ENCODE results near the gene PSMD1. TPM values are rescaled to one million over a fixed set of nuclear protein-coding genes. Genes with fewer than 3 reads are reported as not detected.

PSMD1 gene
- total RNA-seq, 4 donors from 2014 or later: 47.3 to 55.2 (median 52.3) TPM

GRCh38 chr2:231053846-231054245 lies 2.8 kb upstream of the PSMD1 start:
- TF ChIP-seq EP300 (IDR thresholded peaks at IDR 0.05) (no peak), CTCF (IDR thresholded peaks at IDR 0.05) (no peak), POLR2A (IDR thresholded peaks at IDR 0.05; ENCODE audit: low read depth) (no peak), POLR2AphosphoS5 (IDR thresholded peaks at IDR 0.05) (no peak)
- DNase-seq (ENCODE audit: extremely low spot score): no peak
- no peak overlapping the region for H3K4me3 ChIP-seq
- peaks cover 0 to 6% (median 0%) of the 10 kb centered on the region in 4 donors for H3K27me3 ChIP-seq
- H3K27ac ChIP-seq (replicated peaks in 1 of 4): no peak overlapping the region
- 72% methylated on average over 6 of the region's 6 CpGs for WGBS
- peaks cover 13 to 34% (median 28%) of the 10 kb centered on the region in 4 donors for H3K4me1 ChIP-seq
- no peaks in the 10 kb centered on the region for H3K36me3 ChIP-seq
- no peaks in the 10 kb centered on the region for H3K9me3 ChIP-seq
- intact Hi-C loops (cut with DNase I): no loop called here

- Histone ChIP-seq H3K27me3 (no peaks in the 10 kb centered on the region), H3K4me3 (peak overlapping the region; percentile 74 to 100 (median 90)), H3K27ac (replicated peaks in 1 of 4) (peak overlapping the region in 3 of 4 donors; percentile 87 to 91 (median 91)), H3K36me3 (peaks cover under 1 to 15% (median 9%) of the 10 kb centered on the region in 4 donors), H3K9me3 (no peaks in the 10 kb centered on the region), H3K4me1 (peaks cover 21 to 43% (median 38%) of the 10 kb centered on the region in 4 donors)
- intact Hi-C loops (cut with DNase I): no loop called here
- no peak for DNase-seq (ENCODE audit: extremely low spot score)
- TF ChIP-seq CTCF (IDR thresholded peaks at IDR 0.05) (no peak), POLR2AphosphoS5 (IDR thresholded peaks at IDR 0.05) (no peak), POLR2A (IDR thresholded peaks at IDR 0.05; ENCODE audit: low read depth) (no peak), EP300 (IDR thresholded peaks at IDR 0.05) (no peak)
- 6% methylated on average over 10 of the region's 10 CpGs for WGBS
Observed at GRCh38 chr2:231057590-231057989, 923 bp downstream of the PSMD1 start.

GRCh38 chr2:231058761-231059550 lies 2.3 kb downstream of the PSMD1 start:
- Histone ChIP-seq H3K4me3 (no peak overlapping the region), H3K36me3 (peaks cover 9 to 29% (median 19%) of the 10 kb centered on the region in 4 donors), H3K4me1 (peaks cover 21 to 38% (median 33%) of the 10 kb centered on the region in 4 donors), H3K27me3 (no peaks in the 10 kb centered on the region), H3K27ac (replicated peaks in 1 of 4) (no peak overlapping the region), H3K9me3 (no peaks in the 10 kb centered on the region)
- TF ChIP-seq EP300 (IDR thresholded peaks at IDR 0.05): no peak
- no peak for TF ChIP-seq CTCF (IDR thresholded peaks at IDR 0.05)
- TF ChIP-seq POLR2A (IDR thresholded peaks at IDR 0.05; ENCODE audit: low read depth): no peak
- TF ChIP-seq POLR2AphosphoS5 (IDR thresholded peaks at IDR 0.05): no peak
- no peak for DNase-seq (ENCODE audit: extremely low spot score)
- intact Hi-C loops (cut with DNase I): no loop called here
- WGBS: 82% methylated on average over 4 of the region's 4 CpGs

- H3K4me3 ChIP-seq: no peak overlapping the region
- DNase-seq (ENCODE audit: extremely low spot score): no peak
- H3K27me3 ChIP-seq: no peaks in the 10 kb centered on the region
- intact Hi-C loops (cut with DNase I): no loop called here
- peaks cover 11 to 37% (median 27%) of the 10 kb centered on the region in 4 donors for H3K36me3 ChIP-seq
- no peak overlapping the region for H3K27ac ChIP-seq (replicated peaks in 1 of 4)
- TF ChIP-seq POLR2AphosphoS5 (IDR thresholded peaks at IDR 0.05): no peak
- TF ChIP-seq POLR2A (IDR thresholded peaks at IDR 0.05; ENCODE audit: low read depth): no peak
- 83% methylated on average over 2 of the region's 2 CpGs for WGBS
- H3K4me1 ChIP-seq: peaks cover 21 to 38% (median 33%) of the 10 kb centered on the region in 4 donors
- H3K9me3 ChIP-seq: no peaks in the 10 kb centered on the region
Observed at GRCh38 chr2:231059756-231060155, 3.1 kb downstream of the PSMD1 start.

- H3K27ac ChIP-seq (replicated peaks in 1 of 4): no peak overlapping the region
- H3K4me3 ChIP-seq: no peak overlapping the region
- H3K4me1 ChIP-seq: peaks cover 21 to 28% (median 26%) of the 10 kb centered on the region in 4 donors
- no peak for TF ChIP-seq EP300 (IDR thresholded peaks at IDR 0.05)
- no peak for TF ChIP-seq POLR2A (IDR thresholded peaks at IDR 0.05; ENCODE audit: low read depth)
- no peak for TF ChIP-seq POLR2AphosphoS5 (IDR thresholded peaks at IDR 0.05)
- TF ChIP-seq CTCF (IDR thresholded peaks at IDR 0.05): no peak
- no peaks in the 10 kb centered on the region for H3K27me3 ChIP-seq
- H3K36me3 ChIP-seq: peaks cover 21 to 65% (median 55%) of the 10 kb centered on the region in 4 donors
- DNase-seq (ENCODE audit: extremely low spot score): no peak
- WGBS: 91% methylated on average over 3 of the region's 3 CpGs
- intact Hi-C loops (cut with DNase I): no loop called here
- H3K9me3 ChIP-seq: no peaks in the 10 kb centered on the region
Observed at GRCh38 chr2:231062776-231063175, 6.1 kb downstream of the PSMD1 start.

Measured in esophagus muscularis mucosa (tissue), 4 donors.